ENCODE data around the gene CCDC102A. TPM values are rescaled to one million over a fixed set of nuclear protein-coding genes. Genes with fewer than 3 reads are reported as not detected.
"Not testable (repeated sequence)": the region's sequence is repeated elsewhere in the genome, so short reads cannot be mapped to it uniquely, and the experiment has no call there.

CCDC102A gene
- total RNA-seq, result 30.4 TPM

DNA sequence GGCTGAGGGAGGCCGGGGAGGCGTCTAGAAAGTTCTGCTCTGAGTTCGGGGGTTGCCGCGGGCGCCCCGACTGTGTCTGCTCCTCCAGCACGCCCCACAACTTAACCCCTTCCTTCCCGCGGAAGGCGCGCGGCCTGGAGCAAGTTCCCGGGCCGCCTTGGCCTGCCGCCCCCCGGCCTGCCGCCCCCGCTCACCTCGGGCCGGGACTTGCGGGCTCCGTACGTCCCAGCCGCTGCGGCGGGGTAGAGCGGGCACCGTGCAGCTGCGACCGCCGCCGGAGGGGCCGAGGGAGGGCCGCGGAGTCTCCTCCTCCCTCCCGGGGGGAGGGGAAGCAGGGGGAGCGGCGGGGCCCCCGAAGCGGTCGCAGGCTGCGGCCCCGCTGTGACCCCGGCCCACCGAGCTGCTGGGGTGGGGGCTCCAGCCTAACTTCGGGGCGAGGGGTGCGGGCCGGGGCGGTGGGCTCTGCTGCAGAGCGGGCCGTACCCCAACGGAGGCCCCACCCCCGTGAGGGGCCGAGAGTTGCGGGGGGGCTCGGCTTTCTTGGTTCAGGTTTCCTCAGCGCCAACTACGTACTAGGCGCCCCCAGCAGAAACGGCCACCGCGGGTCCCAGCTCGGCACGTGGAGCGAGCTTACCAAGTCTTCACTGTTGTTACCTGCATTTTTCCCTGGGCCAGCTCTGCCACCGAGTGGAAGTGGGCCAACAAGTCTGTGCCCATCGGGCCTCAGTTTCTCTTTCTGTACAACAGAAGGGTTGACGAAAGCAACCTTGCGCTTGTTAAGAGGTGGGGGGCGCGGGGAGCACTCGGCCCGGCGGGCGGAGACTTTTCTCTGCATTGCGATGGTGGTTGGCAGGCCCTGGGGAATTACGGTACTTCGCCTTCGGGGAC is at the start of gene CCDC102A:
TSS of gene CCDC102A (minus strand) at position 266 of the 888 bp plus-strand sequence. CDS start 7,394 bp downstream, outside the sequence.
- DNase-seq (ENCODE audit: low read depth in 2 of 3, low spot score in 2 of 3), result peak; percentile 31 to 45 (median 41)

DNA sequence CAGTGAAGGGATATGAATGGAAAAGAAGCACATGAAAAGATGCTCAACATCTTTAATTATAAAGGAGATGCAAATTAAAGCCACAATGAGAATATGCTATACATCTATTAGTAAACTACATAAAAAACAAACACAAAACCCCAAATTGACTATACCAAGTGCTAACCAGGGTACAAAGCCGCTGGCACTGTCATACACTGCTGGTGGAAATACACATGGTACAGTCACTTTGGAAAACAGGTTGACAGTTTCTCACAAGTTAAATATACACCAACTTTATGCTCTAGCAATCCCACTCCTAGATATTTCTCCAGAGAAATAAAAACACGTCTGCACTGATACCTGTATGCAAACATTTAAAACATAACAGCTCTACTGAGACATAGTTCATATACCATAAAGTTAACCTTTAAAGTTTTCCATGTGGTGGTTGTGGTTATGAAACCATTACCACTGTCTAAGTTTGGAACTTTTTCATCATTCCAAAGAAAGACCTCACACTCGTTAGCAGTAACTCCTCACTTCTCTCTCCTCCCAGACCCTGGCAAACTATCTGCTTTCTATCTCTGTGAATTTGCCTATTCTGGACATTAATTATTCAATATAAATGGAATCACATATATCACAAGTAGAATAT is 48.8 kb upstream of the CCDC102A start:
- DNase-seq (ENCODE audit: low read depth in 2 of 3, low spot score in 2 of 3), result no peak

DNA sequence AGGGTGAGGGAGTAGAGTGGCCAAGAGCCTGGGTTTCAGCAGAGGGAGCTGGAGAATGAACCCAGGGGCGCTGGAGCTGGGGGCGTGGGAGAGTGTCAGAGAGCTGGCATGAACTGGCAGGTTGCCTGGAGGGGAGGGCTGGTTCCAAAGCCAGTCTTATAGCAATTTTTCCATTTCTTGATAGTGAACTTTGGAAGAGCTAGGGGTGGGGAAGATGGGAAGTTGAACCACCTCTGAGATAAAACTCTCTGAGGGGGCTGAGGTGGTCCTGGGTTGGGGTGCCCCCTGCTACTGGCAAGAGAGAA is 42.9 kb upstream of the CCDC102A start:
- no peak for DNase-seq (ENCODE audit: low read depth in 2 of 3, low spot score in 2 of 3)

DNA sequence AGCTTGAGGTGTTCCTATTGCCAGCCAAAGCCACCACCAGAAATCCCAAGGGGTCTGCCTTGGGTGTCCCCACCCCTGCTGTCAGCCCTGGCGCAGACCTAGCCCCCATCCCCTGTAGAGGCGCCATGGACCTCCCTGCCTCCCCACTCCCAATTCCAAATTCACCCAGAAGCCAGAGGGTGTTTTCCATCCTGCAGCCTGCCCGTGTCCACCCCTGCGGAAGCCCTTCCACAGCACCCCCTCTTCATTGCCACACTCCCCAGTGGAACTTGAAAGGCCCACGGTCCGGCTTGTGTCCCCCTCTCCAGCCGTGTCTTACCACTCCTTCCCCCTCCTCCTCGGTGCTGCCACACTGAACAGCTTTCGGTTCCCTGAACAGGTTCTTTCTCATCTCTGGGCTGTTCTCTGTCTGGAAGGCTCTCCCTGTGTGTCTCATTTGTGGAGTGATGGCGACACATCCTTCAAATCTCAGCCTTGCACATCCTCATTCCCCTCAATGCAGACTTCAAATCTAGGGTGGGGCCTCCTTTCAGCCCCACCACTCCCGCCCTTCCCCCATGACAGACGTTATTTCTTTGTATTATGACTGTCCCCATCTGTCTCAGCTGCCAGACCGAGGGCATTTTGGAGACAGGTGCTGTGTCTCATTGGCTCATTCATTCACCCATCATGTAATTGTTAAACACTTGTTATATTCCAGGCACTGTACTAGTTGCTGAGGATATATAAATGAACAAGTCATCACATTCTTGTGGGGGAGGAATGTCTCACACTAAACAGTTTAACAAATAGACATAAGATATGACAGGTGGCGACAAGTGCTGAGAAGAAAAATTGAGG is 42.4 kb upstream of the CCDC102A start:
- no peak for DNase-seq (ENCODE audit: low read depth in 2 of 3, low spot score in 2 of 3)

DNA sequence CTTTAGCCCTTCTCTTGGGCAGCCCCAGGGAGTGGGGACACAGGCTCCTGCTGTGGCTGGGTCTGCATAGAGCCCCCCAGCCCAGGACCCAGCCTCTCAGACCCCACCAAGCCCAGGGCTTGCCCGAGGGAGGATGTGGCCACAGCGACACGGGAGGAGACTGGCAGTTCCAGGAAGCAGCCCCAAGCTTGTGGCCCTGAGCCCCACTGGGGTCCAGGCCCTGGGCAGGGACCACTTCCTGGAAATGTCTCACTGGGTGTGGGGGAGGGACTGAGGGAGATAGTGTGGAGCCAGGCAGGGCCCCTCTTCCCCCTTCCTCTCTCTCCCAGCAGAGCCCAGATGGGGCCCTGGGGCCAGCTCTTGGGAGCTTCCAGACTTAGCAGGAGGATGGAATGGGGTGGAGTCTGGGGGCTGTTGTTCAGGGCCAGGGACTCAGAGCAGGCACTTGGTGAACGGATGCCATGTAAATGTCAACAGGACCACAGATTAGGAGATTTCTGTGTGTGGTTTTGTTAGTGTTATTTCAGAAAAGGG is 41.4 kb upstream of the CCDC102A start:
- DNase-seq (ENCODE audit: low read depth in 2 of 3, low spot score in 2 of 3), result peak in 1 of 3 donors; percentile 38

DNA sequence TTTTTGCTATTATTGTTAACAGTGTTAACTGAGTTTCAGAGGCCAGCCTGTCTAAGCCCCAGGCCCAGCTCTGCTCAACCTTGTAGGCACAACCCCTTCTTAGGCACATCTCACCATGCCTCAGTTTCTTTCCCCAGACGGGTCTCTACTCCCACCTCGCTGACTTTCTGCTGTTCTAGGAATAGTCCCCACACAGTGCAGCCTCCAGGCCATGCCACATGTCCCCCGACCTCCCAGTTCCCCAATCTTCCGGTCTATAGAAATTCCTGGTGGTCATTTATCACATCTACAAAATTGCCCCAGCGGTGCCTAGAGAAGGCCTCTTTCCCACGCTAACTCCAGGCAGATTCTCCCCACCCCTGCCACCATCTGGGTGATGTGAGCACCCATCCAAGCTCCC is 40.8 kb upstream of the CCDC102A start:
- no peak for DNase-seq (ENCODE audit: low read depth in 2 of 3, low spot score in 2 of 3)

DNA sequence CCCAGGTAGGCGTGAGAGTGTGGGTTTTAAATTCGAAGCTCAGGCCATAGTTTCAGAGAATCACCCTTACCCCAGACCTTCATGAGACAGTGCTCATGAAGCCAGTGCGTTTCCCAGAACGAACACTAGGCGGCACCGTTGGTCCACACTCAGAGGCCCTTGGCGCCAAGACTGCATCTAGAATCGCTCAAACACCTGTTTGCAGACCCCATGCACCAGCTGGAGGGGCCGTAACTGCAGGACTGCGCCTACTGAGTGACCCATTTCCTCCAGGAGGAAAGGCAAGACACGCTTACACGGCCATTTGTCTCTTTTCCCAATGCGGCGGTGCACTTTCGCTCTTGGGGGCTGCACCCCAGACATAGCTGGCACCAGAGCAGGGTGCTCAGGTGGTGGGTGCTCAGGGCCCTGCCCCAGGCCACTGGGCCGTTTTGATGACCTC is 40.1 kb upstream of the CCDC102A start:
- peak; percentile 64 to 83 (median 73) for DNase-seq (ENCODE audit: low read depth in 2 of 3, low spot score in 2 of 3)

DNA sequence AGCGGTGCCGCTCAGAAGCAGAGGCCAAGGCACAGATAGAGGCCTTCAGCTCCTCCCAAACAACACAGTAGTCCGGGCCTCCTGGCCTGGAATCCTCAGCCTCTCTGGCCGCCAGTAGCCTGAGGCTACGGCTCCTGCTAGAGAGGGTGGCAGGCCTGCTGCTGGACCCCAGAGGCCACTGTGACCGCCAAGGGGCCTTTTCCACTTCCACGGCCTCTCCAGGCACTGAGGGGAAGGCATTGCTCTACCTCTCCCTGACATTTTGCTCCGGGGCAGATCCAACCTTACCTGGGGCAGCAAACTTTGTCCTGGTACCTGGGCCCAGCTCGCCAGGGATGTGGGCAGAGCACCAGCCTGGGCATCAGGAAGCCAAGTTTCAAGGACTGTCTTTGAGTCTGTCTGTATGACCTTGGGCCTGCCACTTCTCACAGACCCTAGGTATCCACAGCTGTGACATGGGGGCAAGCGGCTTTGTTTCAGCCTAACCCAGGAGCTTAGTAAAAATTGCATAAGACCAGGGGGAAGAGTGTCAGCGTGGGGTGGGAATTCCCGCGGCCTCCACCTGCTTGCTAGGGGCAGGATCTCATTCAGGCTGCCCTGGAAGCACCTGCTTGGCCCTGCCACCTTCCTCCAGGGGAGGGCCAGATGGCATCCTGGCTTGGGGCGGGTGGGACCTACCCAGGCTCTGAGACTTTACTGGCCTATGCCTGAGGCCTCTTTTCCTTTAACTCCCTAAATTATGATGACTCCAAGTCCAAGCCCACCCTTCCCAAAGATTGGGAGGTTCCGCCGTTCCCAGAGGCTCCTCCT is 39.3 kb upstream of the CCDC102A start:
- no peak for DNase-seq (ENCODE audit: low read depth in 2 of 3, low spot score in 2 of 3)

DNA sequence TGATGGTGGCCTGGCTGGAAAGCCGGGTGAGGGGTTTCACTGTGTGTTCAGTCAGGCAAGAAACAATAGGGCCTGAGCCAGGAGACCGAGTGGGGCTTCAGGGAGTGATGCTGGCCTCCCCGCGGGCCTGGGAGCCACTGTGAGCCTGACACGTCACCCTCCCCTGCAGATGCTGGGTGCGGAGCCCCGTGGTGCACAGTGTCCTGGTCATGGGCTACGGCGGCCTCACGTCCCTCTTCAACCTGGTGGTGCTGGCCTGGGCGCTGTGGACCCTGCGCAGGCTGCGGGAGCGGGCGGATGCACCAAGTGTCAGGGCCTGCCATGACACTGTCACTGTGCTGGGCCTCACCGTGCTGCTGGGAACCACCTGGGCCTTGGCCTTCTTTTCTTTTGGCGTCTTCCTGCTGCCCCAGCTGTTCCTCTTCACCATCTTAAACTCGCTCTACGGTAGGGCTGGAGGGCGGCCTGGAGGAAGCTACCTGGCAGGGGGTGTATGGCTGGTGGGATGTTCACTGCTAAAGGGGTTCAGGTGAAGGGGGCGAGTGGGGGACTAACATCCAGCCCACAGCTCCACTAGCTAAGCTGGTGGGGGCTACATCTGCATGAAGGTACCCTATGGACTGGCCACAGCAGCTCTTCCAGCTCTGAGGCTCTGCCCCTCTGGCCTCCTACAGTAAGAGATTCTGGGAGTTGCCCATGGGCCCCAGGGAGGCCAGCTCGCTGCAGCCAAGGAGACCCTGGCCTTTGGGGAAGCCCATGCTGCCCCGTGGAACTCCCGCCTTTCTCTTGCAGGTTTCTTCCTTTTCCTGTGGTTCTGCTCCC is 38.5 kb upstream of the CCDC102A start:
- DNase-seq (ENCODE audit: low read depth in 2 of 3, low spot score in 2 of 3), result no peak

DNA sequence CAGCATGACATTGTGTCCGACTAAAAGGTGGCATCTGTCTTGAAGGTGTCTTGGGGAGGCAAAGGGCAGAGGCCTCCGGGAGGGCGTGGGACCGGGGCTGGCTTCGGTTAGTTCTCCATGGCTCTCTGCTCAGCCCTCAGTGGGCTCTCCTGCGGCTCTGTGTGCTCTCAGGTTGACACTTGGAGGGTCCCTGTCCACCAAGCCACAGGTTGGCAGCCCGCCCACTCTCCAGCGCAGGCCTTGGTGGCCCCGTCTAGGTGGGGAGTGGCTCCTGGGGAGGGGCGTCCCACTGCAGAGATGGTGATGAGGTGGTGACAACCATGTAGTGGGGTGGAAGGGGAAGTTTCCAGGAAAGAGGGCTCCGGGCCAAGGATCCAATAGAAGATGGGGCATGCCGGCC is 37.7 kb upstream of the CCDC102A start:
- no peak for DNase-seq (ENCODE audit: low read depth in 2 of 3, low spot score in 2 of 3)

DNA sequence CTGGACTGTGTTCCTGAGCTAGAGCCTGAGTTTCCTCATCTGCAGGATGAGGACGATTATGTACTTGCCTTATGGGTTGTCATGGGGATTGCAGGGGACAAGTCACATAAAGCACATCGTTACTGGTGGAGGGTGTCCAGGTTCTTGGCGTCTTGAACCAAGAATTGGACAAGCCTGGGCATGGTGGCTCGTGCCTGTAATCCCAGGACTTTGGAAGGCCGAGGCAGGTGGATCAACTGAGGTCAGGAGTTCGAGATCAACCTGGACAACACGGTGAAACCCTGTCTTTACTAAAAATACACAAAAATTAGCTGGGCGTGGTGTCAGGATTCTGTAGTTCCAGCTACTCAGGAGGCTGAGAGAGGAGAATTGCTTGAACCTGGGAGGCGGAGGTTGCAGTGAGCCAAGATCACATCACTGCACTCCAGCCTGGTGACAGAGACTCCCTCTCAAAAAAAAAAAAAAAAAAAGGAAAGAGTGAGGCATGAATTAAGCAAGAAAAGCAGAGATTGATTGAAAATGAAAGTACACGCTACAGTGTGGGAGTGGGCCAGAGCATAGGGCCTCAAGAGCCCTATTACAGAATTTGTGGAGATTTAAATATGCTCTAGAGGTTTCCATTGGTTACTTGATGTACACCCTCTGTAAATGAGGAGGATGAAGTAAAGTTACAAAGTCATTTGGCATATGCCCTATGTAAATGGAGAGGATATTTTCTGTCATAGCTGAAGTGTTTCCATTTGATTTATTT is 36.8 kb upstream of the CCDC102A start:
- DNase-seq (ENCODE audit: low read depth in 2 of 3, low spot score in 2 of 3), result no peak

DNA sequence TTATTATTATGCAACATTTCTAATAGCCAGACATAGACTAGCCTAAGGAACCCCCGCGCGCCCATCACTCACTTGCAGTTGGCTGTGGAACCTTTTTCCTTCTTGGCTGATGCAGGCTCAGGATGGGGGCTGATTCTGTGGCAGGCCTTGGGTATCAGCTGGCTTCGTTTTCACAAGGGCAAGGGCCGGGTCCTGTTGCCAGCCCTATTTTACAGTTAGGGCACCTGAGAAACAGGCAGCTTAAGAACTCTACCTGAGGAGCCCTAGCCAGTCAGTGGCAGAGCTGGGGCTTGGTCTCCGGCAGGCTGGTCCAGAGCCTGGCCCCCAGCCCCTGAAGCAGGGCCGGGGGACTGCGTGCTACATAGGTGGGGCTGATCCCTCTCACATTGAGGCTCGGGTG is 34.7 kb upstream of the CCDC102A start:
- DNase-seq (ENCODE audit: low read depth in 2 of 3, low spot score in 2 of 3), result no peak

DNA sequence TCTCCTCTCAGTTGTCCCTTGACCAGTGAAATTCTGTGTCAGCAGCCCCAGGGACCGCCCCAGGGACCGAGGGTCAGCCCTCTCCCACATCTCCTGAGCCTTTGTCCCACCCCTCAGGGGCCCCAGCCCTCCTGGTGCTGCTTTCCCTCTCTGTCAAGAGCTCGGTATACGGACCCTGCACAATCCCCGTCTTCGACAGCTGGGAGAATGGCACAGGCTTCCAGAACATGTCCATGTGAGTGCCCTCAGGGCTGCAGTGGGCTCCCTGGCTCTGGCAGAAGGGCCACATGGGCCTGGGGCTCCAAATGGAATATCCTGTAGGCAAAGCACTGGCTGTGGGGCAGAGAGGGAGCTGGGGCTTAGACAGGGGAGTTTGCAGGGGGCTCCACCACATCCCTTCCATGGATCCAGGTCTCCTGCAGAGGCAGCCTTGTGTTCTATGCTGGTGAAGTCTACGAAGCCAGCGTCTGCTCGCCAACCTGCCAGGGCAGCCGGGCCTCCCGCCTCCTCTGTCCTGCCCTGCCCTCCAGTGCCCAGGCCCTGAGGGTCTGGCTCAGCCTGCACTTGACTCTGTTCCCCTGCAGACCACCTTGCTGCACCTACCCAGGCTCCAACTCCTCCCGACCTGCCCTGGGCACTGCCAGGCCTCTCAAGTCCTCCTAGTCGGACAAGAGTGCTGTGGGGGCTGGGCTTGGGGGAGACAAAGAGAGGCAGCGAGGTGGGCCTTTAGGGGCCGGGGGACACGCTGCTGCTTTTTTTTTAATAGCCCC is 34.1 kb upstream of the CCDC102A start:
- no peak for DNase-seq (ENCODE audit: low read depth in 2 of 3, low spot score in 2 of 3)

DNA sequence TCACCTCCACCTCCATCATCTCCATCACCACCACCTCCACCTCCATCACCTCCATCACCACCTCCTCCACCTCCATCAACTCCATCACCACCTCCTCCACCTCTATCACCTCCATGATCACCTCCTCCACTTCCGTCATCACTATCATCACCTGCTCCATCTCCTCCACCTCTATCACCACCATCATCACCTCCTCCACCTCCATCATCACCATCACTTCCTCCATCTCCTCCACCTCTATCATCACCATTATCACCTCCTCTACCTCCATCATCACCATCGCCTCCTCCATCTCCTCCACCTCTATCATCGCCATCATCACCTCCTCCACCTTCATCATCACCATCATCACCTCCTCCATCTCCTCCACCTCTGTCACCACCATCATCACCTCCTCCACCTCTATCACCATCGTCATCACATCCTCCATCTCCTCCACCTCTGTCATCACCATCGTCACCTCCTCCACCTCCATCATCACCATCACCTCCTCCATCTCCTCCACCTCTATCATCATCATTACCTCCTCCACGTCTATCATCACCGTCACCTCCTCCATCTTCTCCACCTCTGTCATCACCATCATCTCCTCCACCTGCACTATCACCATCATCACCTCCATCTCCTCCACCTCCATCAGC is 33.1 kb upstream of the CCDC102A start:
- no peak for DNase-seq (ENCODE audit: low read depth in 2 of 3, low spot score in 2 of 3)

DNA sequence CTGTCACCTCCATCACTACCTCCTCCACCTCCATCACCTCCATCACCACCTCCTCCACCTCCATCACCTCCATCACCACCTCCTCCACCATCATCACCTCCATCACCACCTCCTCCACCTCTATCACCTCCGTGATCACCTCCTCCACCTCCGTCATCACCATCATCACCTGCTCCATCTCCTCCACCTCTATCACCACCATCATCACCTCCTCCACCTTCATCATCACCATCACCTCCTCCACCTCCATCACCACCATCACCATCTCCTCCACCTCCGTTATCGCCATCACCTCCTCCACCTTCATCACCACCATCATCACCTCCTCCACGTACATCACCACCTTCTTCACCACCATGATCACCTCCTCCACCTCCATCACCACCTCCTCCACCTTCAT is 32.4 kb upstream of the CCDC102A start:
- DNase-seq (ENCODE audit: low read depth in 2 of 3, low spot score in 2 of 3), result not testable (repeated sequence)

DNA sequence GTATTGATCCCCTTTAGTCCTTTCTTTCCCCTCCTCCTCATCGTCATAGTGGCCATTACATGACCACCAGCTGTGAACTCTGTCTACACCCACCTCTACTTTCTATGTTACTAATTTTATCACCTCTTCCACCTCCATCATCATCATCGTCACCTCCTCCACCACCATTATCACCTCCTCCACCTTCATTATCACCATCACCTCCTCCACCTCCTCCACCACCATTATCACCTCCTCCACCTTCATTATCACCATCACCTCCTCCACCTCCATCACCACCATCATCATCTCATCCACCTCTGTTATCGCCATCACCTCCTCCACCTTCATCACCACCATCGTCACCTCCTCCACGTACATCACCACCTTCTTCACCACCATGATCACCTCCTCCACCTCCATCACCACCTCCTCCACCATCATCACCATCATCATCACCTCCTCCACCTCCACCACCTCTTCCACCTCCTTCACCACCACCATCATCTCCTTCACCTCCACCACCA is 31.9 kb upstream of the CCDC102A start:
- DNase-seq (ENCODE audit: low read depth in 2 of 3, low spot score in 2 of 3), result no peak

DNA sequence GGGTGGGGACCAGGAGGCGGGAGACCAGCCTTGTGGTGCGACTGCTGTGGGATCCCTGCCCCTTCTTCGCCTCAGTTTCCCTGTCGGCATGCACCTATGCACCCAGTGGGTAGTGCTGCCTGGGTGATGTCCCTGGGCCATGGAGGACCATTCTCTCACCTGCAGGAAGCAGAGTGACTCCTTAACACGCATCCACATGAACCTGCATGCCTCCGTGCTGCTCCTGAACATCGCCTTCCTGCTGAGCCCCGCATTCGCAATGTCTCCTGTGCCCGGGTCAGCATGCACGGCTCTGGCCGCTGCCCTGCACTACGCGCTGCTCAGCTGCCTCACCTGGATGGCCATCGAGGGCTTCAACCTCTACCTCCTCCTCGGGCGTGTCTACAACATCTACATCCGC is 31.3 kb upstream of the CCDC102A start:
- DNase-seq (ENCODE audit: low read depth in 2 of 3, low spot score in 2 of 3), result no peak

Measured in hematopoietic multipotent progenitor cell (in vitro differentiated cells).